HG03342 (cell line): Measurements from ENCODE around the gene COPS3.
A peak's percentile ranks its signal among the peaks of the same experiment; 100 is the strongest.

Experiments
- ATAC-seq: cut with Tn5 transposase; IDR thresholded peaks from one replicate; pipeline ENCODE4 v1.9.1; 2021; ENCODE audit warnings: mild to moderate bottlenecking, moderate library complexity; ENCODE audit not compliant: unreplicated experiment

COPS3 gene

GRCh38 chr17:17221329-17221728 lies 59.7 kb downstream of the COPS3 start:
- ATAC-seq = no peak

- no peak for ATAC-seq
These were observed 60.5 kb downstream of the COPS3 start for GRCh38 chr17:17220529-17220928.

GRCh38 chr17:17217995-17218394 lies 63.1 kb downstream of the COPS3 start:
- no peak for ATAC-seq

GRCh38 chr17:17216776-17217175 lies 64.3 kb downstream of the COPS3 start:
- no peak for ATAC-seq

GRCh38 chr17:17216236-17216635 lies 64.8 kb downstream of the COPS3 start:
- ATAC-seq = no peak

- ATAC-seq = no peak
These were observed 65.5 kb downstream of the COPS3 start for GRCh38 chr17:17215575-17215974.

- ATAC-seq = no peak
These were observed 66.2 kb downstream of the COPS3 start for GRCh38 chr17:17214646-17215436.

- no peak for ATAC-seq
These were observed 67.3 kb downstream of the COPS3 start for GRCh38 chr17:17213775-17214174.

- no peak for ATAC-seq
These were observed 73.0 kb downstream of the COPS3 start for GRCh38 chr17:17207998-17208397.

- no peak for ATAC-seq
These were observed 74.1 kb downstream of the COPS3 start for GRCh38 chr17:17206913-17207335.

GRCh38 chr17:17206124-17206912 lies 74.7 kb downstream of the COPS3 start, which contains the start of gene PLD6:
Gene PLD6, minus strand, starts transcription at chr17:17206333. Its CDS starts 47 bp downstream, at chr17:17206286.
- peak; percentile 65 for ATAC-seq

GRCh38 chr17:17205368-17206123 lies 75.5 kb downstream of the COPS3 start:
- ATAC-seq = peak; percentile 32

GRCh38 chr17:17204635-17205231 lies 76.3 kb downstream of the COPS3 start:
- ATAC-seq = no peak

- ATAC-seq = no peak
These were observed 76.9 kb downstream of the COPS3 start for GRCh38 chr17:17204041-17204591.

GRCh38 chr17:17203173-17203730 lies 77.8 kb downstream of the COPS3 start:
- no peak for ATAC-seq

GRCh38 chr17:17201907-17202306 lies 79.1 kb downstream of the COPS3 start:
- no peak for ATAC-seq

- no peak for ATAC-seq
These were observed 79.8 kb downstream of the COPS3 start for GRCh38 chr17:17201271-17201670.

GRCh38 chr17:17200831-17201230 lies 80.2 kb downstream of the COPS3 start:
- ATAC-seq = no peak

GRCh38 chr17:17200311-17200710 lies 80.7 kb downstream of the COPS3 start:
- ATAC-seq = no peak

GRCh38 chr17:17198281-17198680 lies 82.8 kb downstream of the COPS3 start:
- ATAC-seq = no peak
